Measurements from ENCODE around the gene CIC. TPM values are rescaled to one million over a fixed set of nuclear protein-coding genes. Genes with fewer than 3 reads are reported as not detected.
A peak's percentile ranks its signal among the peaks of the same experiment; 100 is the strongest.

CIC gene
- total RNA-seq, 1 experiment from 2014 or later: 54.0 TPM

DNA sequence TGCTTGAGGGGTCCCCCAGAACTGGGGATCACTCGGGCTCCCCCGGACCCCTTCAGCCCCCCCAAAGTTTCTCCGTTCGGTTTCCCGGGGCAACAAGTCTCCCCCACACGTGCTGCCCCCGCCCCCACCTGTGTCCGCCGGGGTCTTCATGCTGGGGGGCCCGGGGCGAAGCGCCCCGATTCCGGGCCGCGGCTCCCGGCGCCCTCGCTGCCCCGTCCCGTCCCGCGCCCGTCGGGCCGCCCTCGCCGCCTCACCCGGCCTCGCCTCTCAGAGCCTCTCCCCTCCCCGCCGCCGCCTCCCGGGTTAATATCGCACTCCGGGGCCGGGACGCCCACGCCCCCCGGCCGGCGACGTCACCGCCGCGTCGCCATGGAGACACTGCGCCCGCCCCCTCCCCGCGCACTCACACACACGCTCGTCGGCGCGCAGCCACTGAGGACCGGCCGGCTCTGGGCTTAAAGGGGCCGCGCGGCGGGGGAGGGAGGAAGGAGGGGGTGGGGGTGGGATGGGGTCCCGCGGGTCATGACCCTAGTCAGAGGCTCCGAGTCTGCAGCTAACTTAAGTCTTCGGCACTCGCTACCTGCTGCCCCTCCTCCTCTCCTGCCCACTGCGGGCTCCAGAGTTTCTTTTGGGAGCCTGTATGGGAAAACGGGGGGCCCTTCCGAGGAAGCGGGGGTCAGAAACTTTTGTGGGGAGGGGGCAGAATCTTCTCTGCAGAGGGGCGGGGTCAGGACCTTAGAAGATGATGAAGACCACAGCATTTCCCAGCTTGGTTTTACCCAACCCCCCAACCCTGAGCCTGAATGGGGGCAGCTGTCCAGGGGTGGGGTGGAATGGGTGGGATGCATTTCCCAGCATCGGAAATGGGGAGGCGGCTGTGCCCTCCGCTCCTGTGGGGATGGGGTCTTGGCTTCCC, 13.9 kb upstream of the CIC start, which contains the start of gene ERF:
Gene ERF, minus strand, starts transcription at position 279 of the 916 bp plus-strand sequence. Its CDS starts 129 bp downstream, at position 150.
- peak within 1 kb of the TSS; percentile 81 to 94 (median 90); a peak in 4 of 7 replicates for H3K27ac Mint-ChIP-seq
- H2AFZ ChIP-seq (ENCODE audit: low read length): no peak within 1 kb of the TSS

More for the DNA sequence above, 13.9 kb upstream of the CIC start, which contains the start of gene ERF:
- no peak within 1 kb of the TSS for H2BK5ac ChIP-seq (ENCODE audit: insufficient read length, low read length)
- H2BK12ac ChIP-seq (ENCODE audit: insufficient read length, low read depth, low read length): no peak within 1 kb of the TSS
- H3K18ac ChIP-seq (ENCODE audit: insufficient read length, low read depth, low read length): peak within 1 kb of the TSS; percentile 88
- no peak within 1 kb of the TSS for H4K91ac ChIP-seq (ENCODE audit: insufficient read length, low read depth, low read length)
- H4K8ac ChIP-seq (replicated peaks; ENCODE audit: insufficient read length, low read depth, low read length): no peak within 1 kb of the TSS
- Mint-ChIP-seq H3K27me3 (ENCODE audit: low read depth) (peaks cover 19% of the 10 kb centered on the region), H3K4me3 (peak within 1 kb of the TSS; percentile 76 to 81), H3K9me3 (no peaks in the 10 kb centered on the region), H3K36me3 (ENCODE audit: insufficient read depth in 1 of 3, low read depth in 3 of 3) (peaks cover 2 to 7% (median 4%) of the 10 kb centered on the region in 3 experiments; a peak in 3 of 7 replicates), H3K4me1 (peaks cover 22 to 37% of the 10 kb centered on the region in 2 experiments)
- no peak within 1 kb of the TSS for H3K23ac ChIP-seq (ENCODE audit: insufficient read length, low read depth, low read length)
- no peak within 1 kb of the TSS for H3T11ph ChIP-seq (ENCODE audit: low read length)
- no peaks in the 10 kb centered on the region for H4K20me1 ChIP-seq (ENCODE audit: control insufficient read depth, insufficient read depth, insufficient read length)
- no peak within 1 kb of the TSS for H3K56ac ChIP-seq (ENCODE audit: insufficient read length, low read depth, low read length)
- no peak within 1 kb of the TSS; the same call in 1 of the 2 replicates for H3K4ac ChIP-seq (ENCODE audit: low read depth, low read length)
- WGBS (ENCODE audit: extremely low coverage, insufficient read length, low lambda C conversion rate): no CpG with 5 or more reads among the region's 75 CpGs
- H3K27me3 ChIP-seq (ENCODE audit: insufficient read depth, low read length): no peaks in the 10 kb centered on the region
- peaks cover 5% of the 10 kb centered on the region; the same call in 1 of the 2 replicates for H3K79me2 ChIP-seq (ENCODE audit: insufficient read depth, low read length)
- no peak within 1 kb of the TSS for H3K27ac ChIP-seq (ENCODE audit: insufficient read length, low read depth, low read length)
- peak within 1 kb of the TSS; percentile 96 for H3K14ac ChIP-seq (ENCODE audit: insufficient read depth, low read length)
- no peaks in the 10 kb centered on the region for H3K9me3 ChIP-seq (ENCODE audit: control insufficient read depth, low read depth, low read length)
- H2BK20ac ChIP-seq (ENCODE audit: low read depth, low read length, poor library complexity, severe bottlenecking): no peak within 1 kb of the TSS
- no peak within 1 kb of the TSS for H2BK15ac ChIP-seq (ENCODE audit: low read depth, low read length)
- TF ChIP-seq, protein P1, sequence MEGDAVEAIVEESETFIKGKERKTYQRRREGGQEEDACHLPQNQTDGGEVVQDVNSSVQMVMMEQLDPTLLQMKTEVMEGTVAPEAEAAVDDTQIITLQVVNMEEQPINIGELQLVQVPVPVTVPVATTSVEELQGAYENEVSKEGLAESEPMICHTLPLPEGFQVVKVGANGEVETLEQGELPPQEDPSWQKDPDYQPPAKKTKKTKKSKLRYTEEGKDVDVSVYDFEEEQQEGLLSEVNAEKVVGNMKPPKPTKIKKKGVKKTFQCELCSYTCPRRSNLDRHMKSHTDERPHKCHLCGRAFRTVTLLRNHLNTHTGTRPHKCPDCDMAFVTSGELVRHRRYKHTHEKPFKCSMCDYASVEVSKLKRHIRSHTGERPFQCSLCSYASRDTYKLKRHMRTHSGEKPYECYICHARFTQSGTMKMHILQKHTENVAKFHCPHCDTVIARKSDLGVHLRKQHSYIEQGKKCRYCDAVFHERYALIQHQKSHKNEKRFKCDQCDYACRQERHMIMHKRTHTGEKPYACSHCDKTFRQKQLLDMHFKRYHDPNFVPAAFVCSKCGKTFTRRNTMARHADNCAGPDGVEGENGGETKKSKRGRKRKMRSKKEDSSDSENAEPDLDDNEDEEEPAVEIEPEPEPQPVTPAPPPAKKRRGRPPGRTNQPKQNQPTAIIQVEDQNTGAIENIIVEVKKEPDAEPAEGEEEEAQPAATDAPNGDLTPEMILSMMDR (conservative IDR thresholded peaks at IDR 0.05): no peak
- peak; percentile 93 for DNase-seq
- H3K23me2 ChIP-seq (ENCODE audit: insufficient read length, low read depth, low read length, poor library complexity, severe bottlenecking): peaks cover 14% of the 10 kb centered on the region
- H3K4me1 ChIP-seq (ENCODE audit: insufficient read depth, low read length): peaks cover 6% of the 10 kb centered on the region; the same call in 1 of the 2 replicates
- peak within 1 kb of the TSS; percentile 61 for H3K4me2 ChIP-seq (ENCODE audit: insufficient read depth, insufficient read length, low read length)
- peak within 1 kb of the TSS; percentile 53 for H2BK120ac ChIP-seq (ENCODE audit: low read depth, low read length, poor library complexity, severe bottlenecking)
- H3K79me1 ChIP-seq (ENCODE audit: insufficient read depth, low read depth, low read length, poor library complexity, severe bottlenecking): no peaks in the 10 kb centered on the region
- no peak within 1 kb of the TSS for H2AK5ac ChIP-seq (ENCODE audit: insufficient read length, low read length)
- no peak within 1 kb of the TSS for H4K5ac ChIP-seq (ENCODE audit: insufficient read length, low read depth, low read length)
- peak within 1 kb of the TSS; percentile 70 for H3K9ac ChIP-seq (ENCODE audit: extremely low read depth, insufficient read length, low read length)
